K562 (cell line): ENCODE data around the gene ATP6V0E2. TPM values are rescaled to one million over a fixed set of nuclear protein-coding genes. Genes with fewer than 3 reads are reported as not detected.

Source experiments
- CC2D1A ChIP-seq: fragments of 450-650 bp; IDR thresholded peaks from 2 replicates; pipeline ENCODE4 v1.6.1; 2017; ENCODE audit warnings: mild to moderate bottlenecking
- COPS2 ChIP-seq: fragments of 450-650 bp; conservative IDR thresholded peaks from 2 replicates; pipeline ENCODE4 v1.6.1; 2016; ENCODE audit warnings: mild to moderate bottlenecking, moderate library complexity
- CREBBP ChIP-seq: IDR thresholded peaks from one replicate; pipeline ENCODE4 v1.6.1; 2012; ENCODE audit warnings: low read depth, mild to moderate bottlenecking, control low read depth, inconsistent platforms, low read length
- CTBP1 ChIP-seq: fragments of 450-650 bp; IDR thresholded peaks from 2 replicates; pipeline ENCODE4 v1.6.1; 2016; ENCODE audit warnings: borderline replicate concordance
- CXXC5 ChIP-seq: fragments of 250-450 bp; sonication (Bioruptor Pico); IDR thresholded peaks from 2 replicates; pipeline ENCODE4 v1.8.0; 2022; ENCODE audit warnings: inconsistent platforms, mild to moderate bottlenecking, moderate library complexity
- E2F5 ChIP-seq: sonication (generic); formaldehyde crosslinking; IDR thresholded peaks from 2 replicates; pipeline ENCODE4 v1.8.0; 2022; ENCODE audit warnings: mild to moderate bottlenecking, missing genetic modification reagents
- GTF2F1 ChIP-seq: IDR thresholded peaks from 2 replicates; pipeline ENCODE4 v1.6.1; 2011; ENCODE audit warnings: low read depth, low read length, improper control_type of control experiment
- KDM2B ChIP-seq: fragments of 250-450 bp; sonication (Bioruptor Pico); IDR thresholded peaks from 2 replicates; pipeline ENCODE4 v1.8.0; 2021; ENCODE audit warnings: mild to moderate bottlenecking, moderate library complexity
- KLF1 ChIP-seq: fragments of 450-650 bp; IDR thresholded peaks from 2 replicates; pipeline ENCODE4 v1.6.1; 2016; ENCODE audit warnings: missing genetic modification characterization, missing compliant biosample characterization
- MTA2 ChIP-seq: fragments of 450-650 bp; IDR thresholded peaks from 2 replicates; pipeline ENCODE4 v1.6.1; 2016; ENCODE audit warnings: low read depth
- NFIX ChIP-seq: fragments of 250-450 bp; sonication (Bioruptor Pico); IDR thresholded peaks from 2 replicates; pipeline ENCODE4 v1.4.0; 2020; ENCODE audit warnings: low read depth, mild to moderate bottlenecking, moderate library complexity
- PHB2 ChIP-seq: fragments of 450-650 bp; IDR thresholded peaks from 2 replicates; pipeline ENCODE4 v1.6.1; 2017; ENCODE audit warnings: low read depth
- PURB ChIP-seq: sonication (generic); formaldehyde crosslinking; IDR thresholded peaks from 2 replicates; pipeline ENCODE4 v1.9.0; 2021; ENCODE audit warnings: low read depth, mild to moderate bottlenecking, missing genetic modification reagents
- RAD21 ChIP-seq, 2 experiments: fragments of 250-450 bp in 1 of 2; fragments of 450-650 bp in 1 of 2; sonication (Bioruptor Pico) in 1 of 2; formaldehyde crosslinking in 1 of 2; IDR thresholded peaks in 1 of 2; conservative IDR thresholded peaks in 1 of 2; 2 replicates each; pipeline versions ENCODE4 v1.4.0 to v1.8.0; 2020 to 2022; ENCODE audit warnings: mild to moderate bottlenecking in 2 of 2, moderate library complexity in 1 of 2
- RERE ChIP-seq: sonication (generic); formaldehyde crosslinking; IDR thresholded peaks from 2 replicates; pipeline ENCODE4 v1.8.0; 2023; ENCODE audit warnings: missing genetic modification reagents, mild to moderate bottlenecking, borderline replicate concordance
- RFX1 ChIP-seq: fragments of 450-650 bp; IDR thresholded peaks from 2 replicates; pipeline ENCODE4 v1.6.1; 2016; ENCODE audit warnings: mild to moderate bottlenecking, moderate library complexity
- SNAPC5 ChIP-seq: fragments of 250-450 bp; sonication (Bioruptor Pico); IDR thresholded peaks from 2 replicates; pipeline ENCODE4 v1.8.0; 2021; ENCODE audit warnings: moderate library complexity, mild to moderate bottlenecking, inconsistent platforms
- TEAD1 ChIP-seq, 2 experiments: fragments of 450-650 bp in 1 of 2; sonication (generic) in 1 of 2; formaldehyde crosslinking; IDR thresholded peaks; 2 replicates each; pipeline versions ENCODE4 v1.4.0 to v1.8.0; 2020 to 2022; ENCODE audit warnings: mild to moderate bottlenecking in 2 of 2, missing genetic modification reagents in 1 of 2
- TEAD4 ChIP-seq, 2 experiments: sonication (generic) in 1 of 2; formaldehyde crosslinking in 1 of 2; IDR thresholded peaks; 2 replicates each; pipeline versions ENCODE4 v1.6.1 to v1.8.0; 2012 to 2022; ENCODE audit warnings: borderline replicate concordance in 1 of 2, inconsistent platforms in 1 of 2, low read length in 1 of 2, mild to moderate bottlenecking in 1 of 2, missing genetic modification reagents in 1 of 2
- ZNF668 ChIP-seq: fragments of 250-450 bp; sonication (Bioruptor Pico); IDR thresholded peaks from 2 replicates; pipeline ENCODE4 v1.8.0; 2022; ENCODE audit warnings: mild to moderate bottlenecking, inconsistent platforms
- ZZZ3 ChIP-seq: fragments of 450-650 bp; IDR thresholded peaks from 2 replicates; pipeline ENCODE4 v1.6.1; 2016; ENCODE audit warnings: antibody characterized with exemption, mild to moderate bottlenecking, moderate library complexity
- polyA plus RNA-seq, 8 experiments: library from polyadenylated mRNA; depleted of rRNA in 4 of 8; stranded (reverse) in 5 of 8; unstranded in 3 of 8; fragments of >200 nt; fragmentation: Nextera tagmentation in 2 of 8; fragmentation: Illumina TruSeq in 1 of 8; extraction: Ambion mirVana in 2 of 8; extraction: Trizol in 1 of 8; gene quantifications; 2 replicates each; pipeline versions ENCODE4 v1.2.1 to v1.2.3, GENCODE V29; 2011 to 2014; ENCODE audit warnings: inconsistent platforms in 1 of 8, missing spikeins in 1 of 8
- total RNA-seq, 7 experiments: library from RNA; depleted of rRNA in 6 of 7; stranded (reverse); fragments of >200 nt in 6 of 7; fragmentation: Illumina TruSeq in 2 of 7; extraction: Trizol in 2 of 7; gene quantifications; 2 replicates each; pipeline versions ENCODE4 v1.2.1 to v1.2.3, GENCODE V29; 2011 to 2021; ENCODE audit warnings: low replicate concordance in 1 of 7
- TF ChIP-seq, protein P1 (sequence below): fragments of 250-450 bp; sonication (Bioruptor Pico); IDR thresholded peaks from 2 replicates; pipeline ENCODE4 v1.6.1; 2021; ENCODE audit warnings: mild to moderate bottlenecking
- TF ChIP-seq, protein P2 (sequence below): sonication (generic); formaldehyde crosslinking; IDR thresholded peaks from 2 replicates; pipeline ENCODE4 v1.5.0; 2020; ENCODE audit warnings: missing genetic modification reagents

Gene ATP6V0E2
- total and polyA plus RNA-seq, 9 of the 15 experiments (the other 6 are each of a cell fraction or from before 2014, with no cell fraction given): 0.55 to 18.5 (median 10.9) TPM

- no peak for TF ChIP-seq E2F5 (CRISPR knock-in tag)
- no peak for TF ChIP-seq SNAPC5 (CRISPR knock-in tag)
- TF ChIP-seq TEAD1 (CRISPR knock-in tag; IDR thresholded peaks at IDR 0.05): peak in 1 of 2 experiments; percentile 66; a peak in 1 of 4 replicates
- no peak for TF ChIP-seq ZNF668 (CRISPR knock-in tag)
- TF ChIP-seq ZZZ3: no peak
- no peak for TF ChIP-seq MTA2
- TF ChIP-seq KDM2B (CRISPR knock-in tag): no peak
- peak; percentile 56 for TF ChIP-seq CTBP1
- TF ChIP-seq, protein P1, sequence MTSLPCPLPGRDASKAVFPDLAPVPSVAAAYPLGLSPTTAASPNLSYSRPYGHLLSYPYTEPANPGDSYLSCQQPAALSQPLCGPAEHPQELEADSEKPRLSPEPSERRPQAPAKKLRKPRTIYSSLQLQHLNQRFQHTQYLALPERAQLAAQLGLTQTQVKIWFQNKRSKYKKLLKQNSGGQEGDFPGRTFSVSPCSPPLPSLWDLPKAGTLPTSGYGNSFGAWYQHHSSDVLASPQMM: no peak
- TF ChIP-seq, protein P2, sequence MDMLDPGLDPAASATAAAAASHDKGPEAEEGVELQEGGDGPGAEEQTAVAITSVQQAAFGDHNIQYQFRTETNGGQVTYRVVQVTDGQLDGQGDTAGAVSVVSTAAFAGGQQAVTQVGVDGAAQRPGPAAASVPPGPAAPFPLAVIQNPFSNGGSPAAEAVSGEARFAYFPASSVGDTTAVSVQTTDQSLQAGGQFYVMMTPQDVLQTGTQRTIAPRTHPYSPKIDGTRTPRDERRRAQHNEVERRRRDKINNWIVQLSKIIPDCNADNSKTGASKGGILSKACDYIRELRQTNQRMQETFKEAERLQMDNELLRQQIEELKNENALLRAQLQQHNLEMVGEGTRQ (CRISPR knock-in tag): no peak
- peak; percentile 55; the same call in 1 of the 2 replicates for TF ChIP-seq KLF1 (tag)
- TF ChIP-seq COPS2: no peak
- TF ChIP-seq CREBBP: no peak
- TF ChIP-seq CXXC5 (CRISPR knock-in tag): peak; percentile 40
- TF ChIP-seq GTF2F1: no peak
- peak; percentile 82 to 88 for TF ChIP-seq RAD21 (CRISPR knock-in tag; conservative IDR thresholded peaks at IDR 0.05 in 1 of 2, IDR thresholded peaks at IDR 0.05 in 1 of 2)
- no peak for TF ChIP-seq RFX1
- peak; percentile 75; the same call in 1 of the 2 replicates for TF ChIP-seq CC2D1A
- TF ChIP-seq RERE: no peak
- TF ChIP-seq PURB (CRISPR knock-in tag): no peak
- TF ChIP-seq PHB2: no peak
- TF ChIP-seq TEAD4 (IDR thresholded peaks at IDR 0.05; ENCODE audit: low read length): 0 out of 2 replicates have a peak, but pooled peaks have one; percentile 24
- TF ChIP-seq TEAD4 (CRISPR knock-in tag; IDR thresholded peaks at IDR 0.05; ENCODE audit: borderline replicate concordance): no peak
- no peak for TF ChIP-seq NFIX (CRISPR knock-in tag)
Observed at GRCh38 chr7:149883452-149883861, 9.7 kb downstream of the ATP6V0E2 start (continued).
